NCI-H1092 (cell line): ENCODE measurements around the gene ARHGEF4.
"Not testable (repeated sequence)": the region's sequence is repeated elsewhere in the genome, so short reads cannot be mapped to it uniquely, and the experiment has no call there.

ENCODE experiments used
- DNase-seq: peaks from one replicate; lab custom pipeline; 2025; lab: John Stamatoyannopoulos, UW

ARHGEF4 gene

DNA sequence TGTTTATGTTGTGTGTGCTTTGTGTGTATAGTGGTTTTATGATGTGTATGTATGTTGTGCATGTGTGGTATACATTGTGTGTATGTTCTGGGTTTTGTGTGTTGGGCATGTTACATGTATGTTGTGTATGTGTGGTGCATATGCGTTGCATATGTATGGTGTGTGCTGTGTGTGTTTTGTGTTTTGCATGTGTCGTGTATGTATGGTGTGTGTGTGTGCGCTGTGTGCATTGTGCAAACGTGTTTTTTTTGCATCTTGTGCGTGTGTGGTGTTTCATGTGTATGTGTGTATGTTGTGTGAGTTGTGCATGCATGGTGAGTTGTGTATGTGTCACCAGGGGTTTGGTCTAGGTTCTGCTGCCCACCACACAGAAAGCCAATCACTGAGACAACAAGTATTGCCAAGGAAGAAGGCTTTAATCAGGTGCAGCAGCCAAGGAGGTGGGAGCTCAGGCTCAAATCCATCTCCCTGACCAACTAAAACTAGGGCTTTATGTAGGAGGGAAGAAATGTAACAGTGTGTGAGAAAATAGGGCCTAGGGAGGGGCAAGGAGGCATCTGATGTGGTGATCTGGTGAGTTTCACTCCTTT, 140.8 kb downstream of the ARHGEF4 start:
- DNase-seq = no peak

DNA sequence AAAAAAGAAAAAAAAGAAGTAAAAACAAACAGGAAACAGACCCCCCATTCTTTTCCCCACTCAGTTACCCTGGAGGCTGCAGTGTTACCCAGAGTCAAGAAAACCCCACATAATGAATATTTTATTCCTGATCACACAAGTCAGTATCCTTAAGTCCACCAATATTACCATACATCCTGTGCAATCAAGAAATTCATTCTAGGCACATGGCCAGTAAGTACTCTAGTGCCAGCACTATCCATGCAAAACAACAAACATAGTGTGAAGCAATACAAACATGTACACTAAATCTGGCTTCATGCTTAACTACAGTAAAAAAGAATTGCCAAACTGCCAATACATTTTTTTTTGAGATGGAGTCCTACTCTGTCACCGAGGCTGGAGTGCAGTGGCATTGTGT, 145.0 kb downstream of the ARHGEF4 start:
- DNase-seq = no peak

DNA sequence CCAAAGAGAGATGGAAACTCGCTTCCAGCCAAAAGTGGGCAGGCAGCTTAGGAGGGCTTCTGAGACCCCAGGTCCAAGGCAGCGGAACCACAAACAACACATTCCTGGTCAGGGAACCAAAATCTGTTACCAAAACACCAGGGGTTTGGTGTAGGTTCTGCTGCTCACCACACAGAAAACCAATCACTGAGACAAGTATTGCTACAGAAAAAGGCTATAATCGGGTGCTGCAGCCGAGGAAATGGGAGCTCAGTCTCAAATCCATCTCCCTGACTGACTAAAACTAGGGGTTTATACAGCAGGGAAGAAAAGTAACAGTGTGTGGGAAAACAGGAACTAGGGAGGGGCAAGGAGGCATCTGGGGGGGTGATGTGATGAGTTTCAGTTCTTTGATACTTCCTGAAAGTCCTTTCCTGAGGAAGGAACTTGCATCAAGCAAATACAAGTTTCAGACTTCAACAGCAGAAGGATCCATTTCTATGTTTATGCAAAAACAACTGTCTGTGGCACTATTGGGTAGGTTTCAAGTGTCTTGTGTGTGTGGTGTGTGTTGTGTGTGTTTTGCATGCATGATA, 148.6 kb downstream of the ARHGEF4 start:
- DNase-seq = no peak

DNA sequence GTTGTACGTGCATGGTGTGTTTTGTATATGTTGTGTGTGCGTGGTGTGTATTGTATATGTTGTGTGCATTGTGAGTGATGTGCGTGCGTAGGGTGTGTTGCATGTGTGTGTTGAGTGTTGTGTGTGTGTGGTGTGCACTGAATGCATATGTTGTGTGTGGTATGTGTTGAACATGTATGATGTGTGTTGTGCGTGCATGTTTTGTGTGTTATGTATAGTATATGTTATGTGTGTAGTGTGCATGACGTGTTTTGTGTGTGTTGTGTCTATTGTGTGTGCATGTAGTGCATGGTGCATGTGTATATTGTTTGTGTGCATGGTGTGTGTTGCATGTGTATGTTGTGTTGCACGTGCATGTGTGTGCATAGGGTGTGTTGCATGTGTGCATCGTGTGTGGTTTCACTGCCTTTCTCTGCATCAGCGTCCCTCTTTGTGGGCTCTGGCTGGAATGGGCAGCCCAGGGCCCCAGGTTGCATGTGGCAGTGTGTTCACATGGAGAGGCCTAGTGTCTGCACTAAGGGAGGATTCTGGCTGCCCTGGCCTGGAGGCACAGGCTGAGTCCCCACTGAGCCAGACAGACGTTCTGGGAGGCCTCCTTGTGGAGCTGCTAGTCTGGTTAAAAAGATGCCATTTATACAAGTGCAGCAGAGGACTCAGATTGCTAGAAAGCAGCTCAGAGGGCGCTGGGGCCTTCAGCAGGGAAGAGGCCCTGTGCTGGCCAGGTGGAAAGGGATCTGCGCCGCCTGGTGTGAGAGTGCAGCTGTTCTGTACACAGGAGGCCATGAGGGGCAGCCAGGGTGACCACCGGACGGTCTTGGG, 149.3 kb downstream of the ARHGEF4 start:
- no peak for DNase-seq

DNA sequence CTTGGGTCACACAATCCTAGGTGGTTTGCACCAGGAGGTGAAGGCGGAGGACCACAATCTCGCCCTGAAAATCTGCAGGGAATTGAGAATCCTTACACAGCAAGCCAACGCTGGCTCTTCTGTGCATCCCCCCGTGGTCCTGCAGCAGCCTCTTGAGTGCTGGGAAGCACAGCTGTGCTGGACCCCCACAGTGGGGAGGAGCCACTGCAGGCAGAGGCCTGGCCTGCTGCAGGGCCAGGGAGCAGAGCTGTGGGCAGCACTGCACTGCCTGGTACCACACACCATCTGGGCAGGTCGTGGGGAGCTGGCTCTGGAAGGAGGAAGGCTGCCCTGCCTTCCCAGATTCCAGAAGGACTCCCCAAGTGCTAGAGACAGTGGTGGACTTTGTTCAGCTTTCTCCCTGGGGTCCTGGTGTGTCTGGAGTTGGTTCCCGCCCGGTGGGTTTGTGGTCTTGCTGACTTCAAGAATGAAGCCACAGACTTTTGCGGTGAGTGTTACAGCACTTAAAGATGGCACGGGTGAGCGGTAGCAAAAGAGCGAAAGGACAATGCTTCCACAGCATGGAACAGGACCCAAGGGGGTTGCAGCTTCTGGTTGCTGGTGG, 150.3 kb downstream of the ARHGEF4 start:
- DNase-seq = no peak

DNA sequence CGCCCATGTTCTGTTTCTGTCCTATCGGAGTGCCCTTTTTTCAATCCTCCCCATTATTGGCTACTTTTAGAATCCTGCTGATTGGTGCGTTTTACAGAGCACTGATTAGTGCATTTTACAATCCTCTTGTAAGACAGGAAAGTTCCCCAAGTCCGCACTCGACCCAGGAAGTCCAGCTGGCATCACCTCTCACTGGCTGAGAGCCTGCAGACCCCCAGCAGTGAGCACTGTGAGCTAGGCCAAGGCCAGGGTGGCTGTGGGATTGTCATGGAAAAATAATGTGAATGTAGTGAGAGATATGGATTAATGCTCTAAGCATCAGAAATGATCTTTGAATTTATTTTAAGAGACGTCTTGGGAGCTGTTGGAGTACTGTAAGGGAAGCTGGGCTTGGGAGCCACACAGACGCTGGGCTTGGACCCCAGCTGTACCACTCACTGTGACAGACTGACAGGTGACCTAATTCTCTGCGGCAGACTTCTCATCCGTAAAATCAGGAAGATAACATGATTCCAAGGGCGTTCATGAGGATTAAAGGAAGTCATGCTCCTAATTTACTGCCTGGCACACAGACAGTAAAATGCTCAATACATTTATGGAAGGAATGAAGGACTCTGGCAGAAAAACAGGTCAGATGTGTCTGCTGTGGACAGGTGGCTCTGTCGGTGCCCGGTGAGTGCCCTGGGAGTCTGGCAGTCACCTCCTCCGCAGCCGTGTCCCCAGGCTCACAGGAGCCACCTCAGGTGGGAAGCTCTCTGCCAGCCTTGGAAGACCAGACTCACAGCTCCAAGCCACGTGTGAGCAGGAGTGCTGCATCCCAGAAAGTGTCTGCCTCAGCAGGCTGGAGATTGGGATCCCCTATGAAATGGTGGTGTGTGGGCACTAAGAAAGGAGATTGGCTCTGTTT, 151.1 kb downstream of the ARHGEF4 start:
- DNase-seq = no peak

DNA sequence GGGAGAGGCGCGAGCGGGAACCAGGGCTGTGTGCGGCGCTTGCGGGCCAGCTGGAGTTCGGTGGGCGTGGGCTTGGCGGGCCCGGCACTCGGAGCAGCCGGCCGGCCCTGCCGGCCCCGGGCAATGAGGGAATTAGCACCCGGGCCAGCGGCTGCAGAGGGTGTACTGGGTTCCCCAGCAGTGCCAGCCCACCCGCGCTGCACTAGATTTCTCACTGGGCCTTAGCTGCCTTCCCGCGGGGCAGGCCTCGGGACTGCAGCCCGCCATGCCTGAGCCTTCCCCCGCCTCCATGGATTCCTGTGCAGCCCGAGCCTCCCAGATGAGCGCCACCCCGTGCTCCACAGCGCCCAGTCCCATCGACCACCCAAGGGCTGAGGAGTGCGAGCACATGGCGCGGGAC, 154.7 kb downstream of the ARHGEF4 start:
- DNase-seq = not testable (repeated sequence)

DNA sequence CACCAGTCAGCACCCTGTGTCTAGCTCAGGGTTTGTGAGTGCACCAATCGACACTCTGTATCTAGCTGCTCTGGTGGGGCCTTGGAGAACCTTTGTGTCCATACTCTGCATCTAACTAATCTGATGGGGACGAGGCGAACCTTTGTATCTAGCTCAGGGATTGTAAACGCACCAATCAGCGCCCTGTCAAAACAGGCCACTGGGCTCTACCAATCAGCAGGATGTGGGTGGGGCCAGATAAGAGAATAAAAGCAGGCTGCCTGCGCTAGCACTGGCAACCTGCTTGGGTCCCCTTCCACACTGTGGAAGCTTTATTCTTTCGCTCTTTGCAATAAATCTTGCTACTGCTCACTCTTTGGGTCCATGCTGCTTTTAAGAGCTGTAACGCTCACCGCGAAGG, 155.3 kb downstream of the ARHGEF4 start:
- not testable (repeated sequence) for DNase-seq

DNA sequence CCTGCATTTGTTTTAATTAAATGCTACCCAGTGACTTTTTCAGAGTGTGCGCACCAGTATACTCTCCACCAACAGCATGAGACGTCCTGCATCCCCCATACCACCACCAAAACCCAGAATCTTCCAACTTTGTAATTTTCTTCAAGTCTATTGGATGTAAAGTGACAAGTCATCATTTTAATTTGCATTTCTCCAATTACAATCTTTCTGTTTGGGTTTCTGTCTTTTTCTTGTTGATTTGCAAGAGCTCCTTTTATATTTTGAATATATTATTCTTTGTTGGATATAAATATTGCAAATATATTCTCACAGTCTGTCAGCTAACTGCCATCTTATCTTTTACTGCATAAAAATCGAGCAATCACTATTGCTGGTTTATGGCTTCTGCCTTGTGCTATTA, 160.0 kb downstream of the ARHGEF4 start:
- no peak for DNase-seq

DNA sequence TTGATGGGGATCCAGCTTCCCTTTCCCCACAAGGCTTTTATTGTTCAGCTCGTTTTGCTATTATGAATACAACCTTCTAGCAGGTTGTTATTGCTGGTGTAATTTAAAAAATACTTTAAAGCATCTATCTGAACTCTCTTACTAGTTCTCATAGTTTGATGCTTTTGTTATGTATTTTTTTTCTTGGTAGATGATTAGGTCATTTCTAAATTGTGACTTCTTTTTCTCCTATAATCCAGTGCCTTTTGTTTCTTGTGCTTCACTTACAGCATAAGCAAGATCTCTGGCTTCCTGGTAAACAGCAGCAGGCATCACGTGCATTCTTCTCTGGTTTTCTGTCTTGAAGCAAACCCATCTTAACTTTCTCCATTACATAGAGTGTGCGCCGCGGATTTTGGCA, 160.5 kb downstream of the ARHGEF4 start:
- DNase-seq = no peak

DNA sequence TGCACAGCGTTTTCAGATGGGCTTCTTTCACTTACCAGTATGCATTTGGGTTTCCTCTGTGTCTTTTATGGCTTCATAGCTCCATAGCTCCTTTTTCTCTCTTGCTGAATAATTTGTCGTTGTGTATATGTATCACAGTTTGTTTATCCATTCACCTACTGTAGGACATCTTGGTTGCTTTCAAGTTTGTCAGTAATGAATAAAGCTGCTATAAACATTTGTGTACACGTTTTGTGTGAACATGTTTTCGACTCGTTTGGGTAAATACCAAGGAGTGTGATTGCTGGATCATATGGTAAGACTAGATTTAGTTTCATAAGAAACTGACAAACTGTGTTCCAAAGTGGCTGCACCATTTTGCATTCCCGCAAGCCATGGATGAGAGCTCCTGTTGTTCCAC, 161.8 kb downstream of the ARHGEF4 start:
- no peak for DNase-seq

DNA sequence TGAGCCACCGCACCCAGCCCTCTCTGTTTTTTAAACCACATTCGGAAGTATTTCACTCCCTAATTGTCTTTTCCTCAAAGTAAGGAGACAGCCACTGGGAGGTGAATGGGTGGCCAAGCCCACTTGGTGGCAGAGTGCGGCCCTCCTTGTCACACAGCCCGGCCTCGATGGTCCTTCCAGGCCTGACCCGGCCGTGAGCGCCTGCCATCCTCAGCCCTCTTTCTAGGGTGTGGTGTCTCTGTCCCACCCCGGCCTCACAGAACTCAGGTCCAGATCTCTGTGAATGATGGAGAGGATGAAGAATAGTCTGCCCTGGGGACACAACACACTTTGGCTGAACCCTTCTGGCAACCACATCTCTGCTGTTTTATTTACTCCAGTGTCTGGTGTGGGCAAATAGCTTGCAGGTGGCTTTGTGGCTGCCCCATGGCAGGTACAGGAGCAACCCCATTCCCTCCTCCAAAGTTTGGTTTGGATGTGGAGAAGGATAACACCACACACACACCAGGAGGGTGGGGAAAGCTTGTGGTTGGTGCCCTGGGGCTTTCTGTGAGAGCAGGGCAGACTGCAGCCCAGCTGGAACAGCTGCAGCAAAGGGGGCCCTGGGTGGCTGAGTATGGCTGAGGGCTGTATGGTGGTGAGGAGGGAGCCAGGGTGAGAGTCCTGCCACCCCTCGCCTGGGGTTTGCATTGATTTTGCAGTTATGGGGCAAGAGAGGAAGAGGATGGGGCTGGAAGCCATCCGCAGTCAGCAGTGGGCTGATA, 167.9 kb downstream of the ARHGEF4 start:
- DNase-seq = no peak

DNA sequence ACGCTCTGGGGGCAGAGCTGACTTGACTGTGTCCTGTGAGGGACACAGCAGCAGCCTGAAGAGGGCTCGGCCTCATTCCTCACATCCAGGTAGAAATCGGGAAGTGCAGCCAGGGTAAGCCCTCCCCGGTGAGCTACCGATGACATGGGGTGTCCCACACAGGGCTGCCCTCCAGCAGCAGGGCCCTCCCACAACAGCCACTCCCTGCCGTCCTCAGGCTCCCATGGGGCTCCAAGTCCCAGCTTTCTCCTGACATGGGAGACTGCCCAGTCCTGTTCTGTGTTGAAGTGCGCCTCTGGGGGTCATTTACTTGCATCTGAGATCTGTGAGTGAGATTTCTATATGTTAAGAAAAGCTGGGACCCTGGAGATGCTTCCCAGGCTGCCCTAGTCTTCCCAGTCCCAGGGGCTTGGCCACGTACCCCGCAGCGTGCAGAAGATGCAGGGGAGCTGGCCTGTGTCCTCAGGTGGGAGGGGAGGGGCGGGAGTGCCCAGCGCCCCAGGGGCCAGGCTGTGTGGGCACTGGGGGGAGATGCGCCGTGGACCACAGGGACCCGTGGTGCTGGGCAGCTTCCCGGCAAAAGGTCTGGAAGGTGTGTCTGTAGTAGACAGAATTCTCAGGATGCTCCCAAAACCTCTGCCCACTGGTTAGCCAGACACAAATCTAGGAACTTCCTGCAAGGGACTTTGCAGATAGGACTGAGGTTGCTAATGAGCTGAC, 168.7 kb downstream of the ARHGEF4 start:
- DNase-seq = no peak

DNA sequence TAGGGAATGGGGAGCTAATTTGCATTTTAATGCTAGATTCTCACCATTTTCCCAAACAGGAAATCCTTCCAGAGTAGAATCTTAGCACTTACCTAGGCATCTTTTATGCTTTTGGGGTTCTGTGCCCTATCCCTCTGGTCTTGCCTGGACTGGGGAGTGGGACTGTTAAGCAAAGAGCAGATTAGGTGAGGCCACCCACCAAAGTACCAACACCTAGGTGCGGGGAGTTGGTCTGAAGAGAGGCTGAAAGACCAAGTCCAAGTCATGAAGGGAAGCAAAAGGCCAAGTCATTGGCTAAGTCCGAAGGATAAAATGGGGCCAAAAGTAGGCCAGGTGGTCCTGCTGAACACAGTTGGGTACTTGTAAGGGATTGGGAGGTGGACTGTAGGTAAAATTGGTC, 169.8 kb downstream of the ARHGEF4 start:
- DNase-seq = no peak

DNA sequence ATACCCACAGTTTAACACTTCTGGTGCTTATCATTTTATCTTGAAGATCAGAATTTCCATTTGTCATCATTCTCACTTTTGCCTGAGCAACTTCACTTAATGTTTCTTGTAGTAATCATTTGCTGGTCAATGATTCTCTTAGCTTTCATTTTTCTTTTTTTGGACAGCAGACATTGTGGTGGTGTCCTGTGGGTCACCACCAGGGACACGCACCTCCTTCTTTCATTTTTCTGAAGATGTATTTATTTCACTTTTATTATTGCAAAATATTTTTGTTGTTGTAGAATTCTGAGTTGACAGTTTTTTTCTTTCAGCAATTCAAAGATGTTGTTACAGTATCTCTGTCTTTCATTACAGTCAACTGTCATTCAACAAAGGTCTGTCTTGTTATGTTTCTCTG, 172.3 kb downstream of the ARHGEF4 start:
- no peak for DNase-seq

DNA sequence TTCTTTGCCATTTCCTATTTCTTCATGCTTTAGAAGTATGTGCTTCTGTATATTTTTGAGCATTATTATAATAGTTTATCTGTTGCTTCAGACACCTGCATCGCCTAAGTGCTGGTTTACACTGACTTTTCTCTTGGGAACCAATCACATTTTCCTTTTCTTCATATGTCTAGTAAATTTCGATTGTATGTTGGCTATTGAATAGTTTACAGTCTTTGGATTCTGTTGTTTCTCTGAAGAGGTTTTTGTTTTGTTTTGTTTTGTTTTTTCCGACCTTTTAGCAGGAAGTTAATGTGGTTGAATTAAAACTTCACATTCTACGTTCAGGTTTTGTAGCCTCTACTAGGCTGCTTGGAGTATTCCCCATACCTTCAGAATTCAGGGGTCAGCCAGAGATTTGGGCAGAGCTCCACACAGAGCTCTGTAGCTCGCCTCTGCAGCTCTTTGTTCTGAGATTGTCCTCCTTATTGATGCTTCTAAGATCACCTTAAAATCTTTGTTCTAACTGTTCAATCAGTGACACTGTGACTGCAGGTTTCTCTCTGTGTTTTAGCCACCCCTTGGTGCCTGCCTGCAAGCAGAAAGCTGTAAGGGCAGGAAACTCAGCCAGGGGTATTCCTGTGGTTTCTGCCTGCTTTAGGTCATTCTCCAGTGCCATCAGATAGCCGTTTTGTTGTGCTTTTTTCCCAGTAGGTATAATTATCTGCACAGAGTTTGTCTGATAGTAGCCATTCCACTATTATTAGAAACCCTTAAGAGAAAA, 173.2 kb downstream of the ARHGEF4 start:
- DNase-seq = no peak

DNA sequence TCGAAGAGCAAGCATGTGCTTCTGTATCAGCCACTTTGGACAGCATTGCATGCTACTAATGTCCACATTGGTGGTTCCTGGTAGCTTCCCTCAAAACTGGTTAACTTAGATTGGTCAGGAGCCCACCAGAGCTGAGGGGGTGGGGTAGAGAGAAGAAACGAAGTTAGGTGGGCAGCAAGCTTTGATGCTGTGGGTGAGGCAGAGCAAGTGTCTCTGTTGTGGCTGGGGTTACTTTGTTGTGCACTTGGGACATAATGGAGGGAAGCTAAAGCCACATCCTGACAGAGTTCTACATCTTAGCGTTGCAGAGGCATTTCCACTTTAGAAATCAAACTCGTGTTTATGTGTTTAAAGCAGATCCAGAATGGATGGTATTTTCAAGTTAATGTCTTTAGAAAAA, 173.9 kb downstream of the ARHGEF4 start:
- DNase-seq = no peak

DNA sequence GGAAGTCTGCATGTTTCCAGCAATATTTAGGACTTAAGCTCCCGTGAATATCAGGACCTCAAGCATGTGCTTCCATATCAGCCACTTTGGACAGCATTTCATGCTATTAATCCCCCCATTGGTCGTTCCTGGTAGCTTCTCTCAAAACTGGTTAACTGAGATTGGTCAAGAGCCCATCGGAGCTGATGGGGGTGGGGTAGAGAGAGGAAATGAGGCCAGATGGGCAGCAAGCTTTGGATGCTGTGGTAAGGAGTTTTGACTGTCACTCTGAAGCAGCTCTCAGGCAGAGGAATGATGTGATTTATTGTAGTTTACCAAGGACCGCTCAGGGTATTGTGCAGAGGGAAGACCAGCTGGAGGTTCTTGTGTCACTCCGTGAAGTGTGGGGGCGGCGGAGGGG, 174.8 kb downstream of the ARHGEF4 start:
- DNase-seq = no peak

DNA sequence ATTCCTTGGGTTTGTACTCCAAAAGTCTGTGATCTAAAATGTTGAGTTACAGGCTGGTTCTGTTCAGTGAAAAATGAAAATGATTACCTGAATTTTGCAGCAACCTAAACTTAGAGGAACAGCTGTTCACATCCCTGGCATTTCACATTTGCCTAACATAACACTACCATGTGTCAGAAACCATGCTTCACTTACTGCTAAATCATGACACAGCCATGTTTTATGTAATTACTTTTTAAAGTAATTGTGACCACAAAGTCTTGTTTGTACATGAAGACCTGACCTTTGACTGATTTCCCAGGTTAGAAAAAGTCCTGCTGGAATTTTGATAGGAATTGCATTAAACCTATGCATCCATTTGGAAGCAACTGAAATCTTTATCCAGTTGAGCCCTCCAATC, 177.4 kb downstream of the ARHGEF4 start:
- no peak for DNase-seq

DNA sequence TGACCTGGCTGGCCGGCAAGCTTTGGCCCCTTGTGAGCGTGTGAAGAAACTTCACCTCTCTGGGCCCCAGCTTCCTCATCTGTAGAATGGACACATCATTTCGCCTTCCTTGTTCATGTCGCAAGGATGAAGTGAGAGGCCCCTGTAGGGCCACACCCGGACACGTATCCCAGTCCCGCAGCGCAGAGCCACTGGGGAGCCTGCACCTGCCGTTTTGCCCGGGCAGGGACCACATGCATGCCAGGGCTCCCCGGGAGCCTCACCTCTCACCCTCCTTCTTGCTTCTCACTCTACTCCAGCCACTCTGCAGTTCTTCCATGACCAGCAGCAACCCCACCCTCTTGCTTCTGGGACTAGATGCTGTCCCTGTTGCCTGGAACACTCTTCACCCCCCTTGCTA, 179.1 kb downstream of the ARHGEF4 start:
- no peak for DNase-seq
